HG02588 (cell line): ENCODE data around the gene ARHGAP23.

ENCODE experiments used
- ATAC-seq: cut with Tn5 transposase; IDR thresholded peaks from one replicate; pipeline ENCODE4 v1.9.1; 2021; ENCODE audit warnings: mild to moderate bottlenecking, moderate library complexity; ENCODE audit not compliant: unreplicated experiment

ARHGAP23 gene

DNA sequence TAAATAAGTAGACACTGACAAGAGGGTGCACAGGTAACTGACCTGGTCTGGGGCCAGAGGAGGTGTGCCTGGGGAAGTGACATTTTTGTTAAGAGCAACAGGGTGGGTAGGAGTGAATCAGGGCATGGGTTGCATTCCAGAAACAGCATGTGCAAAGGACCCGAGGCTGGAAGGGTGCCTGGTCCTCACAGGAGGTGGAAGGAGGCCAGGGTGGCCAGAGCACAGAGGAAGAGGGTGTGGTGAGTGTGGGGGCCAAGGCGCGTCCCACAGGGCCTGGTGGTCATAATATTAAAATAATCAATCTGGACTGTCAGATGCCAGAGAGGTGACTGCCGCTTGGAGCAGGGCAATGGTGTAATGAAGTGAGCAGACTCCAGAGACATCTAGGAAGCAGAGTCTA is 14.3 kb downstream of the ARHGAP23 start:
- ATAC-seq: no peak

DNA sequence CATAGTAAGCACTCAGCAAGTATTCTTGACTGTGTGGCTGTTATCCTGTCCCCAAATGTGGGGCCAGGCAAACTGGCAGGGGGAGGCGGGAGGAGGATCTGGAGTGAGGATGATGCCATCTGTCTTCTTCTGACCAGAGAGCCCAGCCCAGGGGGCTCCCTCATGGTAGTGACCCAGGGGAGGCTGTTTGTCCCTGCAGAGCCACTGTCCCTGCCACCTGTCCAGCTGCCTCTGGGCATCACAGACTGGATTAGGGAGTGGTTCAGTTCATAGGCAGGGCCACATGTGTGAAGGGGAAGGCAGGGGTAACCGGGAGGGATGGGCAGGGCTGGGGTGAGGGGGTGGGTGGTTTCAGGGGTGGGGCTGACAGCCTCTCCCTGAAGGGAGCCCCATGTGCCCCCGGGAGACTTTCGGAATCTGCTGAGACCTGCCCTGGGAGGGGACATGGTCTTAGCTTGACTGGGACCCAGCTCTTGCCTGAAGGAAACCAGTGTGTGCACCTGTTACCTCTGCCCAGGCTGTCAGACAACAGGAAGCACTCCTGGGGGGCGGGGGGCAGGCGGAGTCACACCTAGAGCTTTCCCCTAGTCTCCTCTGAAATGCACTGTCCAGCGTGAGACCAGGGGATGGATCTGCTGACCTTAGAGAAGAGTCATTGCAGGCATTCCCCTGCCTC is 15.2 kb downstream of the ARHGAP23 start:
- peak; percentile 31 for ATAC-seq

GRCh38 chr17:38444151-38444550 is 15.9 kb downstream of the ARHGAP23 start:
- peak; percentile 51 for ATAC-seq

- no peak for ATAC-seq
Measured at GRCh38 chr17:38447502-38448085, 19.3 kb downstream of the ARHGAP23 start.

DNA sequence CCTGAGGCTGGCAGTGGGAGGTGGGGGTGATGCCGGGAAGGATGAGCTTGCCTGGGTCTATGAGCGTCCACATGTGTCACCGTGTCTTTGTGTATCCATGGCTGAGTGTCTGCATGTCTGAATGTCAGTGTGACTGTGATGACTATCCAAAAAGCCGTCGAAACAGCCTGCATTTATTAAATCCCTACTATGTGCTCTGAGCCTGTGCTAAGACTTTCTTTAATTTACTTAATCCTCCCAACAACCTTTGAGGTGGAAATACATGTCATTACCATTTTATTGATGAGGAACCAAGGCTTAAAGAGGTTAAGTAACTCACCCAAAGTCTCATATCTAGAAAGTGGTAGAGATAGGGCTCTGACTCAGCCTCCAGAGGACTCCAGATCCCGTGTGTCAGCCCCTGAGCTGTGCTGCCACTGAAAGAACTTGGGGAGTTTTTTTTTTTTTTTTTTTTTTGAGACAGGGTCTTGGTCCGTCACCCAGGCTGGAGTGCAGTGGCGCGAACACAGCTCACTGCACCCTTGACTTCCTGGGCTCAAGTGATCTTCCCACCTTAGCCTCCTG is 20.0 kb downstream of the ARHGAP23 start:
- ATAC-seq: no peak

DNA sequence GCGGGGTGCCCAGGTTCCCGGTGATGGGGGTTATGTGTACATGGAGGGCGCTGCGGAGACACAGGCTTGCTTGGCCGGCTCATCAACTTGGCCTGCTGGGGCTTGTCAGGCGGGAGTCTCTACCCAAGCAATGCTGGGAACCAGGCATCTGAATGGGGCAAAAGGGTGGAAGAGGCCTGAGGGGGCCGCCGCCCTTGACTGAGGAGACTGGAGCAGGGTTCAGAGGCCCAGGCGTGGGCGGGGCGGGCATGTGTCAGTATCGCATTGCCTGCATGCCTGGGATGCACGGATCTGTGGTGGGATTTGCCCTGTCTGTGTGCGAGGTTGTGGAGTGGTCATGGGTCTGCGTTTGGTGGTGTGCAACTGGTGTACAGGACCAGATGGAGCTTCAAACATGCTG is 21.1 kb downstream of the ARHGAP23 start:
- no peak for ATAC-seq

DNA sequence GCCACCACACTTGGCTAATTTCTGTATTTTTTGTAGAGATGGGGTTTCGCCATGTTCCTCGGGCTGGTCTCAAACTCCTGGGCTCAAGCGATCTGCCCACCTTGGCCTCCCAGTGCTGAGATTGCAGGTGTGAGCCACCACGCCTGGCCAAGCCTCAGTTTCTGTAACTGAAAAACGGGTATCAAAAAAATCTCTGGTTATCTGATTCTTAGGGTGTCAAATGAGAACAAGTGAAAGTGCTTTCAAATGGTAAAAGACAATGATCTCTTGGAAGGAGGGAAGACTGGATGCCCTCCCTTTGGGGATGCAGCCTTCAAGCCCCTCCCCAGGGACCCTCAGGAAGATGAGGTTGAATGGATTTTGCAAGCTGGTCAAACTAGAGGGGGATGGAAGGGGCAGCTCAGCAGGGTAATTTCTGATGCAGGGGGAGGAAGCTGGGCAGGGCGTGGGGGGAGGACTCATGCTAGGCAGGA is 22.3 kb downstream of the ARHGAP23 start:
- ATAC-seq: no peak

DNA sequence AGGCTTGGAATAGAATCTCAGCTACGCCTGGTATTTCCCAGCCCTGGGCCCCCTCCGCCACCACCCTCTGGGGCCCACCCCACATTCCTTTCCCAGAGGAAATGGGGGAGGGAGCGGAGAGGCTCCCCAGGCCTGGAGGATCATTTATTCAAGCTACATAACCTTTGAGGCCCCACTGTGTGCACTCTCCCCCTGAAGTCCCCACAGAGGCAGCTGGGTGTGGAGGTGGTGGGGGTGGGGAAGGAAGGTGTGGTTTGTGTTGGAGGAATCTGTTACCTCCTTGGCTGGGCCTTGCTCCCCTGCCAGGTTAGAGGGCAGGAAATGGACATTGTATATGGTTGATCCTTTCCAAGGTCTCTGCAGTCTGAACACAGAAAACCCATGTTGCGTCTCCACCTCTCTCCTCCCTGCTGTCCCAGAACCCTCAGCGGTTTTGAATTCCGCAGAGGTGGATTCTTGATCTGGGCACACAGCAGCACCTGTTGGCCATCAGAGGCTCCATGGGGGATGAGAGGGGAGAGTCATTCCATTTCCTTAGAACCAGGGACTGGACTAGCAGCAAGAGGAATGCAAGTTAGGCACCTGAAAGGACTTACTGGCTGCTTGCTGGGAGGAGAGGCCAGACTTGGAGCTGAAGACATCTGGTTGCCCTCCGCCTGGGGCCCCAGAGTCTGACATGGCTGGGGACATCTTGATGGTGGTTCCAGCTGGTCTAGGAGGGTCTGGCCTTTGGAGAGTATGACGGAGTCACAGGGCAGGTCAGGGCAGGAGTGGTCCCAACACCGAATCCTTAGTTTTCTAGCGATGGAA is 23.0 kb downstream of the ARHGAP23 start:
- ATAC-seq: no peak

- no peak for ATAC-seq
Measured at GRCh38 chr17:38451840-38452529, 23.7 kb downstream of the ARHGAP23 start.

- no peak for ATAC-seq
Measured at GRCh38 chr17:38452719-38453118, 24.5 kb downstream of the ARHGAP23 start.

DNA sequence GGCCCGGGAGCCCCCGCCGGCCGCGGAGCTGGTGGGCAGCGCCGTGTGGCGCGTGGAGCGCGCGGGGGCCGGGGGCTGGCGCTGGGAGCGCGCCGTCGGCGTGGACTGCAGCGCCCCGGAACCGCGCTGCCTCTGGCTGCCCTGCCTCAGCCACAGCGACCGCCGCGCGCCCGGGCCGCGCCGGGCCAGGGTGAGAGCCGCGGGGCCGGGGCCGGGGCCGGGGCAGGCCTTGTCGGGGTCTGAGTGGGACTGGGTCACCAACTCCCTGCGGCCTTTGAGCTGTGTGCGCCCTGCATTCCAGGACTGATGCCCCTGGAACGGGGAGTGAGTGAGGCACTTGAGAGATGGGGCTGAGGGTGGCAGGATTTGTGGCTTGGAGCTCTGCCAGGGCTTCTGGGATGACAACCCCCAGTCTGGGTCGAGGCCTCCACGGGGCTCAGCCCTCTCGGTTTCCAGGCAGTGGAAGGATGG is 25.7 kb downstream of the ARHGAP23 start:
- no peak for ATAC-seq

DNA sequence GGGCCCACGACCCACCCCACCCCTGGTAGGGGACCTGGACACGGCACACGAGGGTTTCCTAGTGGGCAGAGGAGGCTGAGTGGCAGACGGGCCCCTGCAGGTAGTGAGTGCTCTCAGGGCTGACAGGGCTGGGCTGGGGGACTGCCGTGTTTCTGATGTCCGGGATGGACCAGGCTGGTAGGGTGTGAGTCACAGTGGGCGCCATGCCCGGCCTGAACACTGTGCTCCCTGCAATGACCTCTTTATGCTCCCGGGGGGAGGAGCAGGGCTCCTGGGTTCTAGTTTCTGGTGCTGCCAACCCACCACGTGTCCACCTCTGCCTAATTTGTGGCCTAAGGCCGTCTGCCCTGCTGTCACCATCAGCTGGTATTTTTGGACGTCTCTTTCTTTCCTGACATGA is 26.3 kb downstream of the ARHGAP23 start:
- ATAC-seq: no peak

GRCh38 chr17:38455288-38455915 is 27.1 kb downstream of the ARHGAP23 start:
- ATAC-seq: no peak

GRCh38 chr17:38456031-38456815 is 28.0 kb downstream of the ARHGAP23 start:
- ATAC-seq: no peak

- ATAC-seq: no peak
Measured at GRCh38 chr17:38457577-38458371, 29.5 kb downstream of the ARHGAP23 start.

GRCh38 chr17:38458521-38458920 is 30.3 kb downstream of the ARHGAP23 start:
- ATAC-seq: no peak

- no peak for ATAC-seq
Measured at GRCh38 chr17:38459567-38459966, 31.3 kb downstream of the ARHGAP23 start.

DNA sequence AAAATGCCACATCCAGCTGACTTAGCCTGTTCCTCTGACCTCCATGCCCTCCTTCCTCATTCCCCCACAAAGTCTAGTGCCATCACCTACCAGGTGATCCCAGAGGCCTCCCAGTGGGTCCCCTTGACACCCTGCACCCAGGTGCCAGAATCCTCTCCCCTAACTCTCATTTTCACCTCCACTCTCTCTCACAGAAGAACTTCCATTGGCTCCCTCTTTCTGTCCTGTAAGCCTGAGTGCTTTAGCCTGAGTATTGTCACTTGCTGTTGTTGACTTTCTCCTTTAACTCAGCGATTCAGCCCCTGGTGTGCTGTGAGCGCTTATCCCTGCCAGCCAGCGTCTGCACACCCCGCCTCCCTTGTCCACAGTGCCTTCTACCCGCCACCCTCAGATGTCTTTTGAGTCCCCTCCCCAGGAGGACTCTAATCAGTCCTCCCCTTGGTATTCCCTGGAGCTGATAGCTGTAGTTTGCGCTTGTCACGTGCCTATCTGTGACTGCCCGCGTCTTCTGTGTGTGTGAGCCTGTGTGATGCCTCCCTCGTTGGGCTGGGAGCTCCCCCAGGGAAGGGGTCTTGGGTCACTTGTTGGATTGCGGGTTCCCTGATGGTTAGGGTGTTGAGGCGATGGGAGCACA is 31.9 kb downstream of the ARHGAP23 start:
- ATAC-seq: no peak
